ENCODE data around the gene SPIB. TPM values are rescaled to one million over a fixed set of nuclear protein-coding genes. Genes with fewer than 3 reads are reported as not detected.

The SPIB gene
- total RNA-seq (10 to 100 TPM in 1 of 5 donors, under 1 TPM in 2, not detected in 2; 0.55 to 53.3 (median 0.58) TPM), polyA plus RNA-seq (1 to 10 TPM in 1 of 3 donors, under 1 TPM in 2; 0.19 to 1.9 (median 0.31) TPM)
- long read RNA-seq, donor 1, partial matches to known transcripts: 0 of 2 reads
- long read RNA-seq, donor 1, other reads (novel, unspliced or antisense): 0 of 2 reads
- long read RNA-seq, donor 2, transcript SPIB-205 (6 exons, 3,791 nt): major isoform, 5 of 6 reads
- long read RNA-seq, donor 2, partial matches to known transcripts: 0 of 6 reads
- long read RNA-seq, donor 2, other reads (novel, unspliced or antisense): 0 of 6 reads
- long read RNA-seq, donor 3: 0 reads
- long read RNA-seq, donor 4: 0 reads
- long read RNA-seq, donor 5: 0 reads
- long read RNA-seq, donor 6, partial matches to known transcripts: 0 of 4 reads
- long read RNA-seq, donor 6, other reads (novel, unspliced or antisense): 0 of 4 reads
- long read RNA-seq, donor 7, partial matches to known transcripts: 0 of 5 reads
- long read RNA-seq, donor 7, other reads (novel, unspliced or antisense): 0 of 5 reads
- long read RNA-seq, donor 8: 0 reads
- long read RNA-seq, donor 9, partial matches to known transcripts: 0 of 1 reads
- long read RNA-seq, donor 9, other reads (novel, unspliced or antisense): 0 of 1 reads
- long read RNA-seq, donor 10, transcript SPIB-205 (6 exons, 3,791 nt): major isoform, 6 of 7 reads
- long read RNA-seq, donor 10, partial matches to known transcripts: 0 of 7 reads
- long read RNA-seq, donor 10, other reads (novel, unspliced or antisense): 0 of 7 reads

DNA sequence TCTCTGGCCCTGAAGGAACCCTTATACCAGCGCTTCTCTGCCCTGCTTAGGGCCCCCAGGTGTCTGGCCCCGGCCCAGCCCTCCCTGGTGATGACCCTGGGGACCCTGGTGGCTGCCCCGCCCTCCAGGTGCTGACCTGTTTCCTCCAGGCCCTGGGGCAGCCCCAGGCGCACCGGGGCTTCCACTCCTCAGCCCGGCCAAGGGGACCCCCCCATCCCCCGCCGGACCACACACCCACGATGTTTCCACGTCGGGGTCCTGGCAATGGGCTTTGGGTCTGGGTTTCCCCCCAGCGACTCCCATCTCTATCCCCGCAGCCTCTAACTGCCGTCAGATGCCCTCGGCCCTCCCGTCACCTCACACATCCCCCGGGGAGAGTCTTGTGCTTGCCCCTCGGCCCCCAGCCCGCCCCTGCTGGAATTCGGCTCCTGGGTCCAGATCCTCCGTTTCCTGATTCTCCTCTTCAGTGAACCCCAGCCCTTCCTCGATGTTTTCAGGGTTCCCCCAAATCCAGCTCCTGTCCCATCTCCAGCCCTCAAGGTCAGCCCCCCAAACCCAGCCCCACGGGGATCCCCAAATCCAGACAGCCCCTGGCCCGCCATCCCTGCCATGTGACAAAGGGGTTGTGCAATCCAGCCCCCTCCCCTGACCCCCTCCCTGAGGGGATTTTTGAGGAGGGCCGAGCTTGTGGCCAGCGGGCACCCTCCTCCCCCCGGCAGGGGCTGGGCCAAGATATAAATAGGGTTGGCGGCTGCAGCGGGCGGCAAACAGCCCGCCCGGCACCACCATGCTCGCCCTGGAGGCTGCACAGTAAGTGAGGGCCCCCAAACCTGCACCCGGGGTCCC lies at the start of gene SPIB:
Gene SPIB, plus strand, starts transcription at position 763 of the 846 bp plus-strand sequence. Its CDS starts 25 bp downstream, at position 788.
- peaks cover 0 to 73% (median 30%) of the 10 kb centered on the region in 3 donors for H3K27me3 ChIP-seq
- H3K4me3 ChIP-seq: peak within 1 kb of the TSS in 1 of 4 donors; percentile 13
- TF ChIP-seq EP300 (IDR thresholded peaks at IDR 0.05): no peak
- no peak for TF ChIP-seq POLR2AphosphoS5 (IDR thresholded peaks at IDR 0.05)
- no peak for TF ChIP-seq POLR2A (IDR thresholded peaks at IDR 0.05)
- TF ChIP-seq, protein P1, sequence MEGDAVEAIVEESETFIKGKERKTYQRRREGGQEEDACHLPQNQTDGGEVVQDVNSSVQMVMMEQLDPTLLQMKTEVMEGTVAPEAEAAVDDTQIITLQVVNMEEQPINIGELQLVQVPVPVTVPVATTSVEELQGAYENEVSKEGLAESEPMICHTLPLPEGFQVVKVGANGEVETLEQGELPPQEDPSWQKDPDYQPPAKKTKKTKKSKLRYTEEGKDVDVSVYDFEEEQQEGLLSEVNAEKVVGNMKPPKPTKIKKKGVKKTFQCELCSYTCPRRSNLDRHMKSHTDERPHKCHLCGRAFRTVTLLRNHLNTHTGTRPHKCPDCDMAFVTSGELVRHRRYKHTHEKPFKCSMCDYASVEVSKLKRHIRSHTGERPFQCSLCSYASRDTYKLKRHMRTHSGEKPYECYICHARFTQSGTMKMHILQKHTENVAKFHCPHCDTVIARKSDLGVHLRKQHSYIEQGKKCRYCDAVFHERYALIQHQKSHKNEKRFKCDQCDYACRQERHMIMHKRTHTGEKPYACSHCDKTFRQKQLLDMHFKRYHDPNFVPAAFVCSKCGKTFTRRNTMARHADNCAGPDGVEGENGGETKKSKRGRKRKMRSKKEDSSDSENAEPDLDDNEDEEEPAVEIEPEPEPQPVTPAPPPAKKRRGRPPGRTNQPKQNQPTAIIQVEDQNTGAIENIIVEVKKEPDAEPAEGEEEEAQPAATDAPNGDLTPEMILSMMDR (IDR thresholded peaks at IDR 0.05): no peak
- peak in 1 of 2 donors; percentile 51 for DNase-seq
- H3K36me3 ChIP-seq: no peaks in the 10 kb centered on the region
- H3K27ac ChIP-seq: no peak within 1 kb of the TSS
- peaks cover 0 to 37% (median 26%) of the 10 kb centered on the region in 4 donors for H3K4me1 ChIP-seq
- WGBS, 5 donors: 16 to 29% (median 19%) methylated on average over 27 to 34 of the region's 34 CpGs
- H3K9me3 ChIP-seq: no peaks in the 10 kb centered on the region
- intact Hi-C loops (cut with DNase I; ENCODE audit: low total_unique reads): no loop called here

DNA sequence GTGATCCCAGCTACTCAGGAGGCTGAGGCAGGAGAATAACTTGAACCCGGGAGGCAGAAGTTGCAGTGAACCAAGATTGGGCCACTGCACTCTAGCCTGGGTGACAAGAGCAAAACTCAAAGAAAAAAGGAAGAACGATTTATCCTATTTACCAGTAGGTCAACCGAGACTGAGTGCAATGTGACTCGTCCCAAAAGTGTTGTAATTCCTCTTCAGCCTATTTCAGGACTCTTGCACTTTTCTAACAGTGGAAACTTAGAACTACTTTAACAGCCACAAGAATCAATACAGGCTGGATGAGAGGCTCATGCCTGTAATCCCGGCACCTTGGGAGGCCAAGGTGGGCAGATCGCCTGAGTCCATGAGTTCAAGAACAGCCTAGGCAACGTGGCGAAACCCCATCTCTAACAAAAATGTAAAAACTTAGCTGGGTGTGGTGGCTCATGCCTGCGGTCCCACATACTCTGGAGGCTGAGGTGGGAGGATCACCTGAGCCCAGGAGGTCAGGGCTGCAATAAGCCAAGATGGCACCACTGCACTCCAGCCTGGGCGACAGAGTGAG lies 46.7 kb upstream of the SPIB start:
- H3K9me3 ChIP-seq: no peaks in the 10 kb centered on the region
- no peak overlapping the region for H3K4me3 ChIP-seq
- H3K36me3 ChIP-seq: no peaks in the 10 kb centered on the region
- H3K27me3 ChIP-seq: no peaks in the 10 kb centered on the region
- TF ChIP-seq POLR2A (IDR thresholded peaks at IDR 0.05) (no peak), EP300 (IDR thresholded peaks at IDR 0.05) (no peak), POLR2AphosphoS5 (IDR thresholded peaks at IDR 0.05) (no peak)
- TF ChIP-seq, protein P1 (IDR thresholded peaks at IDR 0.05): no peak
- no peak for DNase-seq
- intact Hi-C loops (cut with DNase I; ENCODE audit: low total_unique reads): no loop called here
- no peak overlapping the region for H3K27ac ChIP-seq
- 72 to 85% (median 81%) methylated on average over 10 of the region's 10 CpGs for WGBS, 5 donors
- H3K4me1 ChIP-seq: peaks cover 7 to 25% (median 22%) of the 10 kb centered on the region in 4 donors

DNA sequence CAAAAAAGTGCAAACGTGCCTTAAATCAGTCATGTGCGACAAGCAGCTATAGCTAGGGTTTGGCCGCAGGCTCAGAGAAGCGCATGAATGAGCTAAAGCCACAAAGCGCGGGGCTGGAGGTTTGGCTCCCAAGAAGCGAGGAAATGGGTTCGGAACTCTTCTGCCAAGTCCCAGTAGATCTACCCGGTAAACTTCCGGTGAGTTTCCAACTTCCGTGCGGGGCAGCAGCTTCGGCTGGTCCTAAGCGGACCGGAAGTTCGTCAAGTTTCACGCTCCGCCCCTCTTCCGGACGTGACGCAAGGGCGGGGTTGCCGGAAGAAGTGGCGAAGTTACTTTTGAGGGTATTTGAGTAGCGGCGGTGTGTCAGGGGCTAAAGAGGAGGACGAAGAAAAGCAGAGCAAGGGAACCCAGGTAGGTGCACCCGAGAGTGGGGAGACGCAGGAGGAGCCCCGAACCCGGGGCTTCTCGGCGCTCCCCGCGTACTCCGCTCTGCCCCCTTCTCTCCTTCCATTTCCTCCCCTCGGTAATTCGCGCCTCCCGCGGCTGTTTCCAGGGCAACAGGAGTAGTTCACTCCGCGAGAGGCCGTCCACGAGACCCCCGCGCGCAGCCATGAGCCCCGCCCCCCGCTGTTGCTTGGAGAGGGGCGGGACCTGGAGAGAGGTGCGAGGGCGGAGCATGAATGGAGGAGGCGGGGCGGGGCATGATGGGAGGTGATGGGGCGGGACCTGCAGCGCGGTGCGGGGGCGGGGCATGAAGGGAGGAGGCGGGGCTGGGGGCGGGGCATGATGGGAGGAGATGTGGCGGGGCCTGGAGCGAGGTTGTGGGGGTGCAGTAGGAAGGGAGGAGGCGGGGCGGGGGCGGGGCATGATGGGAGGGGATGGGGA lies 42.3 kb upstream of the SPIB start, which contains the start of gene NR1H2:
Gene NR1H2, plus strand, starts transcription at position 292 of the 885 bp plus-strand sequence. CDS start 1,149 bp downstream, outside the sequence.
- whole genome bisulfite sequencing, 5 donors: 0 to 3% (median 2%) methylated on average over 59 to 67 of the region's 67 CpGs
- Histone ChIP-seq H3K4me1 (peaks cover 10 to 36% (median 22%) of the 10 kb centered on the region in 4 donors), H3K27ac (peak within 1 kb of the TSS; percentile 99 to 100 (median 99)), H3K4me3 (peak within 1 kb of the TSS; percentile 83 to 94 (median 86)), H3K9me3 (no peaks in the 10 kb centered on the region), H3K27me3 (no peaks in the 10 kb centered on the region), H3K36me3 (peaks cover 32 to 43% (median 42%) of the 10 kb centered on the region in 4 donors)
- intact Hi-C loops (cut with DNase I; ENCODE audit: low total_unique reads): no loop called here
- TF ChIP-seq POLR2A (IDR thresholded peaks at IDR 0.05) (peak in 1 of 4 donors; percentile 55), EP300 (IDR thresholded peaks at IDR 0.05) (no peak), POLR2AphosphoS5 (IDR thresholded peaks at IDR 0.05) (peak; percentile 92 to 98 (median 97))
- TF ChIP-seq, protein P1 (IDR thresholded peaks at IDR 0.05): peak in 1 of 7 experiments; percentile 7
- DNase-seq: peak; percentile 97 to 99
